ENCODE measurements around the gene MOB1B. TPM values are rescaled to one million over a fixed set of nuclear protein-coding genes. Genes with fewer than 3 reads are reported as not detected.

MOB1B gene
- polyA plus RNA-seq, 1 donor from 2014 or later, result 32.9 TPM

GRCh38 chr4:71008196-71008595, 106.0 kb downstream of the MOB1B start:
- no peak overlapping the region for H3K27ac ChIP-seq (ENCODE audit: low read length)
- no peak overlapping the region for H3K4me3 ChIP-seq (ENCODE audit: low read length)
- no peaks in the 10 kb centered on the region for H4K20me1 ChIP-seq (ENCODE audit: insufficient read depth)
- H3K36me3 ChIP-seq (ENCODE audit: insufficient read depth, low read length), result no peaks in the 10 kb centered on the region
- H2AFZ ChIP-seq (ENCODE audit: low read depth, low read length), result no peak overlapping the region
- TF ChIP-seq MXI1 (conservative IDR thresholded peaks at IDR 0.05; ENCODE audit: poor library complexity, severe bottlenecking), result no peak
- no peak for TF ChIP-seq REST (IDR thresholded peaks at IDR 0.05; ENCODE audit: borderline replicate concordance)
- no peak for TF ChIP-seq EZH2 (IDR thresholded peaks at IDR 0.05; ENCODE audit: borderline replicate concordance, insufficient read depth, low read length, poor library complexity, severe bottlenecking)
- TF ChIP-seq EP300 (conservative IDR thresholded peaks at IDR 0.05; ENCODE audit: poor library complexity, severe bottlenecking), result no peak
- TF ChIP-seq TAF1 (IDR thresholded peaks at IDR 0.05; ENCODE audit: low read depth), result no peak
- no peak for TF ChIP-seq SMC3 (conservative IDR thresholded peaks at IDR 0.05; ENCODE audit: poor library complexity)
- TF ChIP-seq RAD21 (conservative IDR thresholded peaks at IDR 0.05), result no peak
- TF ChIP-seq POLR2AphosphoS5 (IDR thresholded peaks at IDR 0.05), result no peak
- no peak for TF ChIP-seq CTCF (IDR thresholded peaks at IDR 0.05; ENCODE audit: poor library complexity, severe bottlenecking)
- peaks cover 10% of the 10 kb centered on the region for H3K79me2 ChIP-seq (replicated peaks; ENCODE audit: insufficient read depth, low read length)
- H3K9me2 ChIP-seq (ENCODE audit: insufficient read depth, low read length), result no peaks in the 10 kb centered on the region
- H3F3A ChIP-seq (ENCODE audit: insufficient read depth, low read length, poor library complexity, severe bottlenecking), result no peaks in the 10 kb centered on the region
- H3K27me3 ChIP-seq (ENCODE audit: insufficient read depth, low read depth, low read length), result no peaks in the 10 kb centered on the region
- H3K4me2 ChIP-seq (ENCODE audit: low read length), result no peak overlapping the region
- H3K9me3 ChIP-seq (ENCODE audit: low read length), result peaks cover 5% of the 10 kb centered on the region
- no peak overlapping the region for H3K9ac ChIP-seq (ENCODE audit: low read length)

GRCh38 chr4:71009086-71009485, 106.9 kb downstream of the MOB1B start:
- TF ChIP-seq SMC3 (conservative IDR thresholded peaks at IDR 0.05; ENCODE audit: poor library complexity), result no peak
- TF ChIP-seq MXI1 (conservative IDR thresholded peaks at IDR 0.05; ENCODE audit: poor library complexity, severe bottlenecking), result no peak
- TF ChIP-seq CTCF (IDR thresholded peaks at IDR 0.05; ENCODE audit: poor library complexity, severe bottlenecking), result no peak
- TF ChIP-seq REST (IDR thresholded peaks at IDR 0.05; ENCODE audit: borderline replicate concordance), result no peak
- TF ChIP-seq RAD21 (conservative IDR thresholded peaks at IDR 0.05), result no peak
- TF ChIP-seq TAF1 (IDR thresholded peaks at IDR 0.05; ENCODE audit: low read depth), result no peak
- no peak for TF ChIP-seq EZH2 (IDR thresholded peaks at IDR 0.05; ENCODE audit: borderline replicate concordance, insufficient read depth, low read length, poor library complexity, severe bottlenecking)
- TF ChIP-seq EP300 (conservative IDR thresholded peaks at IDR 0.05; ENCODE audit: poor library complexity, severe bottlenecking), result no peak
- no peak for TF ChIP-seq POLR2AphosphoS5 (IDR thresholded peaks at IDR 0.05)
- no peaks in the 10 kb centered on the region for H3K9me2 ChIP-seq (ENCODE audit: insufficient read depth, low read length)
- no peak overlapping the region for H2AFZ ChIP-seq (ENCODE audit: low read depth, low read length)
- no peak overlapping the region for H3K27ac ChIP-seq (ENCODE audit: low read length)
- peaks cover 10% of the 10 kb centered on the region for H3K79me2 ChIP-seq (replicated peaks; ENCODE audit: insufficient read depth, low read length)
- no peak overlapping the region for H3K4me3 ChIP-seq (ENCODE audit: low read length)
- H3K27me3 ChIP-seq (ENCODE audit: insufficient read depth, low read depth, low read length), result no peaks in the 10 kb centered on the region
- H3K9me3 ChIP-seq (ENCODE audit: low read length), result peaks cover 5% of the 10 kb centered on the region
- H3F3A ChIP-seq (ENCODE audit: insufficient read depth, low read length, poor library complexity, severe bottlenecking), result no peaks in the 10 kb centered on the region
- no peaks in the 10 kb centered on the region for H4K20me1 ChIP-seq (ENCODE audit: insufficient read depth)
- no peak overlapping the region for H3K9ac ChIP-seq (ENCODE audit: low read length)
- H3K4me2 ChIP-seq (ENCODE audit: low read length), result no peak overlapping the region
- H3K36me3 ChIP-seq (ENCODE audit: insufficient read depth, low read length), result no peaks in the 10 kb centered on the region

Data from neural cell (in vitro differentiated cells).